ENCODE data around the gene LYPD8. TPM values are rescaled to one million over a fixed set of nuclear protein-coding genes. Genes with fewer than 3 reads are reported as not detected.

Gene LYPD8
- total RNA-seq, 1 experiment from 2014 or later, result not detected

- no peak for DNase-seq (ENCODE audit: low read depth, low spot score)
- Histone ChIP-seq H3K27me3 (ENCODE audit: control insufficient read depth, insufficient read depth, low read length) (0 out of 2 replicates have a peak, but pooled peaks cover 2% of the 10 kb centered on the region), H3K4me3 (ENCODE audit: low read depth in 2 of 2, low read length in 2 of 2) (no peak overlapping the region), H3K4me1 (ENCODE audit: control insufficient read depth, insufficient read depth, low read length) (no peaks in the 10 kb centered on the region), H3K9me3 (ENCODE audit: control insufficient read depth, insufficient read depth, low read depth, low read length) (no peaks in the 10 kb centered on the region), H3K27ac (ENCODE audit: low read length) (no peak overlapping the region), H3K36me3 (ENCODE audit: control insufficient read depth, insufficient read depth, low read length) (no peaks in the 10 kb centered on the region)
- no peak for ATAC-seq
- ChIA-PET POLR2A (no interaction called here), CTCF (no interaction called here)
- intact Hi-C loops (cut with micrococcal nuclease; ENCODE audit: unreplicated experiment), result no loop called here
- no peak for TF ChIP-seq CTCF (IDR thresholded peaks at IDR 0.05)
- no peak for TF ChIP-seq TCF7L2 (IDR thresholded peaks at IDR 0.05; ENCODE audit: low read depth, low read length)
- no peak for TF ChIP-seq SIN3A (IDR thresholded peaks at IDR 0.05; ENCODE audit: borderline replicate concordance, insufficient read depth, low read depth, low read length)
- no peak for TF ChIP-seq REST (IDR thresholded peaks at IDR 0.05; ENCODE audit: insufficient read depth in 1 of 2, low read depth in 2 of 2, low read length in 1 of 2)
- TF ChIP-seq POLR2AphosphoS5 (IDR thresholded peaks at IDR 0.05; ENCODE audit: low read depth, low read length), result no peak
- no TSS peak for BruUV-seq (replicated peaks)
- in situ Hi-C loops (cut with HindIII; ENCODE audit: low pct_unique_long_range_greater_than_20kb, low sequenced_read_pairs), result no loop called here
Measured at GRCh38 chr1:248740876-248741275, 14.7 kb downstream of the LYPD8 start.

GRCh38 chr1:248739572-248740205, 15.9 kb downstream of the LYPD8 start:
- no peaks in the 10 kb centered on the region for H3K4me1 ChIP-seq (ENCODE audit: control insufficient read depth, insufficient read depth, low read length)
- no peak for ATAC-seq
- CTCF ChIA-PET, result no interaction called here
- intact Hi-C loops (cut with micrococcal nuclease; ENCODE audit: unreplicated experiment) (no loop called here), in situ Hi-C loops (cut with HindIII; ENCODE audit: low pct_unique_long_range_greater_than_20kb, low sequenced_read_pairs) (no loop called here)
- no TSS peak for BruUV-seq (replicated peaks)
- H3K36me3 ChIP-seq (ENCODE audit: control insufficient read depth, insufficient read depth, low read length), result no peaks in the 10 kb centered on the region
- POLR2A ChIA-PET, result no interaction called here
- no peak overlapping the region for H3K27ac ChIP-seq (ENCODE audit: low read length)
- no peak overlapping the region for H3K4me3 ChIP-seq (ENCODE audit: low read depth in 2 of 2, low read length in 2 of 2)
- DNase-seq (ENCODE audit: low read depth, low spot score), result no peak
- H3K9me3 ChIP-seq (ENCODE audit: control insufficient read depth, insufficient read depth, low read depth, low read length), result 0 out of 2 replicates have a peak, but pooled peaks cover 2% of the 10 kb centered on the region
- TF ChIP-seq CTCF (IDR thresholded peaks at IDR 0.05), result no peak
- TF ChIP-seq SIN3A (IDR thresholded peaks at IDR 0.05; ENCODE audit: borderline replicate concordance, insufficient read depth, low read depth, low read length), result no peak
- no peak for TF ChIP-seq POLR2AphosphoS5 (IDR thresholded peaks at IDR 0.05; ENCODE audit: low read depth, low read length)
- TF ChIP-seq TCF7L2 (IDR thresholded peaks at IDR 0.05; ENCODE audit: low read depth, low read length), result no peak
- no peak for TF ChIP-seq REST (IDR thresholded peaks at IDR 0.05; ENCODE audit: insufficient read depth in 1 of 2, low read depth in 2 of 2, low read length in 1 of 2)
- H3K27me3 ChIP-seq (ENCODE audit: control insufficient read depth, insufficient read depth, low read length), result no peaks in the 10 kb centered on the region

Data from Panc1 (cell line).